ENCODE data around the gene TMF1.

Gene TMF1

GRCh38 chr3:69012100-69012799 lies 39.9 kb downstream of the TMF1 start:
- no peak for DNase-seq

- no peak for DNase-seq
These were observed 40.9 kb downstream of the TMF1 start for GRCh38 chr3:69011096-69011730.

GRCh38 chr3:69009559-69010410 lies 42.3 kb downstream of the TMF1 start:
- no peak for DNase-seq

GRCh38 chr3:69008980-69009379 lies 43.2 kb downstream of the TMF1 start:
- DNase-seq = no peak

- DNase-seq = no peak
These were observed 46.2 kb downstream of the TMF1 start for GRCh38 chr3:69005791-69006482.

- no peak for DNase-seq
These were observed 46.9 kb downstream of the TMF1 start for GRCh38 chr3:69005071-69005790.

GRCh38 chr3:69004138-69004537 lies 48.0 kb downstream of the TMF1 start:
- no peak for DNase-seq

- no peak for DNase-seq
These were observed 52.5 kb downstream of the TMF1 start for GRCh38 chr3:68999605-69000004.

GRCh38 chr3:68999158-68999557 lies 53.0 kb downstream of the TMF1 start:
- no peak for DNase-seq

GRCh38 chr3:68997887-68998286 lies 54.2 kb downstream of the TMF1 start:
- no peak for DNase-seq

GRCh38 chr3:68996356-68996995 lies 55.7 kb downstream of the TMF1 start:
- DNase-seq = no peak

GRCh38 chr3:68988740-68989139 lies 63.4 kb downstream of the TMF1 start:
- no peak for DNase-seq

- DNase-seq = no peak
These were observed 64.8 kb downstream of the TMF1 start for GRCh38 chr3:68987322-68987721.

- no peak for DNase-seq
These were observed 65.5 kb downstream of the TMF1 start for GRCh38 chr3:68986496-68987208.

GRCh38 chr3:68985146-68985790 lies 66.9 kb downstream of the TMF1 start:
- no peak for DNase-seq

- DNase-seq = no peak
These were observed 68.1 kb downstream of the TMF1 start for GRCh38 chr3:68984011-68984530.

- no peak for DNase-seq
These were observed 74.5 kb downstream of the TMF1 start for GRCh38 chr3:68977486-68978167.

GRCh38 chr3:68974711-68975110 lies 77.4 kb downstream of the TMF1 start:
- no peak for DNase-seq

- DNase-seq = no peak
These were observed 78.5 kb downstream of the TMF1 start for GRCh38 chr3:68973639-68974038.

Data from NCI-H2081 (cell line).